T-helper 1 cell treated with Interleukin-12 subunit alpha and Interleukin-12 subunit beta and Interleukin-4 antibody, amounts not matched to agents 30 ng/mL and 1 ng/mL, for 36 hours (primary cell): ENCODE data around the gene TUBA1A. TPM values are rescaled to one million over a fixed set of nuclear protein-coding genes. Genes with fewer than 3 reads are reported as not detected.
"Not testable (repeated sequence)": the region's sequence is repeated elsewhere in the genome, so short reads cannot be mapped to it uniquely, and the experiment has no call there.

Source experiments
- intact Hi-C: fragments of 100-400 bp; cut with micrococcal nuclease; formaldehyde crosslinking; loops from one replicate; pipeline ENCODE4 v1.15.1; 2024
- total RNA-seq: library from RNA; stranded (reverse); gene quantifications from 2 replicates; pipeline ENCODE4 v1.2.3, GENCODE V29; 2022

TUBA1A gene
- total RNA-seq, 1 donor from 2014 or later, result 58.6 TPM

- intact Hi-C loops, result loop anchor here (5.0 kb wide), 1 partner anchor 69 kb away; the partner anchor contains the start of gene TUBA1B
Observed at GRCh38 chr12:49201595-49202295, 12.9 kb upstream of the TUBA1A start.

GRCh38 chr12:49200919-49201594 is 12.2 kb upstream of the TUBA1A start:
- intact Hi-C loops, result loop anchor here (5.0 kb wide), 1 partner anchor 69 kb away; the partner anchor contains the start of gene TUBA1B

- intact Hi-C loops, result no loop called here
Observed at GRCh38 chr12:49198431-49199155, 9.7 kb upstream of the TUBA1A start.

GRCh38 chr12:49197256-49197655 is 8.4 kb upstream of the TUBA1A start:
- intact Hi-C loops, result no loop called here

GRCh38 chr12:49195736-49196135 is 6.9 kb upstream of the TUBA1A start:
- intact Hi-C loops, result no loop called here

GRCh38 chr12:49193746-49194145 is 4.9 kb upstream of the TUBA1A start:
- intact Hi-C loops, result not testable (repeated sequence)

GRCh38 chr12:49191498-49191897 is 2.6 kb upstream of the TUBA1A start:
- intact Hi-C loops, result not testable (repeated sequence)

GRCh38 chr12:49190974-49191373 is 2.1 kb upstream of the TUBA1A start:
- intact Hi-C loops, result no loop called here

GRCh38 chr12:49189731-49190716 is 1.1 kb upstream of the TUBA1A start:
- intact Hi-C loops, result loop anchor here (1.0 to 10.0 kb wide), 19 partner anchors 44 to 977 kb away; partner anchors contain the start of genes ARF3, CERS5, COX14 and DDX23

GRCh38 chr12:49188201-49188915 is 522 bp downstream of the TUBA1A start:
- intact Hi-C loops, result loop anchor here (2.0 to 10.0 kb wide), 7 partner anchors 132 to 979 kb away; partner anchors contain the start of genes CERS5, COX14, DDX23 and KANSL2

GRCh38 chr12:49187184-49187583 is 1.7 kb downstream of the TUBA1A start:
- intact Hi-C loops, result loop anchor here (5.0 to 10.0 kb wide), 3 partner anchors 335 to 980 kb away; partner anchors contain the start of genes CERS5, DDX23 and PRPF40B

GRCh38 chr12:49186307-49186706 is 2.6 kb downstream of the TUBA1A start:
- intact Hi-C loops, result loop anchor here (5.0 to 10.0 kb wide), 3 partner anchors 334 to 981 kb away; partner anchors contain the start of genes CERS5, DDX23 and PRPF40B

- intact Hi-C loops, result loop anchor here (5.0 to 10.0 kb wide), 3 partner anchors 332 to 983 kb away; partner anchors contain the start of genes CERS5, DDX23 and PRPF40B
Observed at GRCh38 chr12:49184697-49185096, 4.2 kb downstream of the TUBA1A start.

- intact Hi-C loops, result loop anchor here (10.0 kb wide), 1 partner anchor 441 kb away; the partner anchor contains the start of gene PRPF40B
Observed at GRCh38 chr12:49183214-49183950, 5.5 kb downstream of the TUBA1A start.

- intact Hi-C loops, result no loop called here
Observed at GRCh38 chr12:49174218-49174617, 14.7 kb downstream of the TUBA1A start.

- intact Hi-C loops, result no loop called here
Observed at GRCh38 chr12:49170924-49171323, 18.0 kb downstream of the TUBA1A start.

GRCh38 chr12:49165114-49165513 is 23.8 kb downstream of the TUBA1A start:
- intact Hi-C loops, result no loop called here

GRCh38 chr12:49161901-49162300 is 27.0 kb downstream of the TUBA1A start:
- intact Hi-C loops, result not testable (repeated sequence)
